Measurements from ENCODE around the gene KSR2.

- TF ChIP-seq, protein P1, sequence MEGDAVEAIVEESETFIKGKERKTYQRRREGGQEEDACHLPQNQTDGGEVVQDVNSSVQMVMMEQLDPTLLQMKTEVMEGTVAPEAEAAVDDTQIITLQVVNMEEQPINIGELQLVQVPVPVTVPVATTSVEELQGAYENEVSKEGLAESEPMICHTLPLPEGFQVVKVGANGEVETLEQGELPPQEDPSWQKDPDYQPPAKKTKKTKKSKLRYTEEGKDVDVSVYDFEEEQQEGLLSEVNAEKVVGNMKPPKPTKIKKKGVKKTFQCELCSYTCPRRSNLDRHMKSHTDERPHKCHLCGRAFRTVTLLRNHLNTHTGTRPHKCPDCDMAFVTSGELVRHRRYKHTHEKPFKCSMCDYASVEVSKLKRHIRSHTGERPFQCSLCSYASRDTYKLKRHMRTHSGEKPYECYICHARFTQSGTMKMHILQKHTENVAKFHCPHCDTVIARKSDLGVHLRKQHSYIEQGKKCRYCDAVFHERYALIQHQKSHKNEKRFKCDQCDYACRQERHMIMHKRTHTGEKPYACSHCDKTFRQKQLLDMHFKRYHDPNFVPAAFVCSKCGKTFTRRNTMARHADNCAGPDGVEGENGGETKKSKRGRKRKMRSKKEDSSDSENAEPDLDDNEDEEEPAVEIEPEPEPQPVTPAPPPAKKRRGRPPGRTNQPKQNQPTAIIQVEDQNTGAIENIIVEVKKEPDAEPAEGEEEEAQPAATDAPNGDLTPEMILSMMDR (conservative IDR thresholded peaks at IDR 0.05; ENCODE audit: low read depth, low read length) = no peak
- no peak for TF ChIP-seq EZH2 (IDR thresholded peaks at IDR 0.05; ENCODE audit: borderline replicate concordance, low read depth, low read length, poor library complexity, severe bottlenecking)
Observed at GRCh38 chr12:117885211-117885610, 83.6 kb downstream of the KSR2 start.

Data from A673 (cell line).